HepG2 (cell line): ENCODE data around the gene MRPL30. TPM values are rescaled to one million over a fixed set of nuclear protein-coding genes. Genes with fewer than 3 reads are reported as not detected.

ENCODE experiments used
- ATF7-NPFF ChIP-seq: sonication (generic); formaldehyde crosslinking; IDR thresholded peaks from 2 replicates; pipeline ENCODE4 v1.8.1; 2023; ENCODE audit warnings: mild to moderate bottlenecking, low read depth, missing genetic modification reagents, moderate library complexity
- BRCA1 ChIP-seq: sonication (generic); formaldehyde crosslinking; IDR thresholded peaks from 2 replicates; pipeline ENCODE4 v1.4.0; 2020; ENCODE audit warnings: missing genetic modification reagents
- ISX ChIP-seq: sonication (generic); formaldehyde crosslinking; conservative IDR thresholded peaks from 2 replicates; pipeline ENCODE4 v1.5.0; 2020; ENCODE audit warnings: missing genetic modification reagents
- JARID2 ChIP-seq: sonication (generic); formaldehyde crosslinking; IDR thresholded peaks from 2 replicates; pipeline ENCODE4 v1.8.1; 2023; ENCODE audit warnings: missing genetic modification reagents, inconsistent platforms; ENCODE audit not compliant: insufficient replicate concordance
- KMT2A ChIP-seq: sonication (generic); formaldehyde crosslinking; IDR thresholded peaks from 2 replicates; pipeline ENCODE4 v1.4.0; 2020; ENCODE audit warnings: missing genetic modification reagents
- REPIN1 ChIP-seq: sonication (generic); formaldehyde crosslinking; IDR thresholded peaks from 2 replicates; pipeline ENCODE4 v1.8.0; 2022; ENCODE audit warnings: missing genetic modification reagents, low read depth, mild to moderate bottlenecking, borderline replicate concordance
- RFX3 ChIP-seq: IDR thresholded peaks from 2 replicates; pipeline ENCODE4 v1.6.1; 2016; ENCODE audit warnings: missing biosample characterization, missing genetic modification reagents
- SP1 ChIP-seq, 2 experiments: fragments of 450-650 bp in 1 of 2; sonication (generic) in 1 of 2; formaldehyde crosslinking in 1 of 2; IDR thresholded peaks; 2 replicates each; pipeline versions ENCODE4 v1.4.0 to v1.6.1; 2016 to 2020; ENCODE audit warnings: missing genetic modification reagents in 1 of 2
- ZEB1 ChIP-seq: IDR thresholded peaks from 2 replicates; pipeline ENCODE4 v1.6.1; 2012; ENCODE audit warnings: mild to moderate bottlenecking, low read depth, inconsistent platforms; ENCODE audit not compliant: insufficient replicate concordance
- ZNF263 ChIP-seq: sonication (generic); formaldehyde crosslinking; IDR thresholded peaks from 2 replicates; pipeline ENCODE4 v1.4.0; 2020; ENCODE audit warnings: missing genetic modification reagents
- ZNF3 ChIP-seq: IDR thresholded peaks from 2 replicates; pipeline ENCODE4 v1.7.0; 2017; ENCODE audit warnings: inconsistent platforms
- ZNF549 ChIP-seq: sonication (generic); formaldehyde crosslinking; IDR thresholded peaks from 2 replicates; pipeline ENCODE4 v1.5.0; 2020; ENCODE audit warnings: missing genetic modification reagents
- ZNF644 ChIP-seq: IDR thresholded peaks from 2 replicates; pipeline ENCODE4 v1.6.1; 2016; ENCODE audit warnings: low read depth
- ZNF879 ChIP-seq: sonication (generic); formaldehyde crosslinking; IDR thresholded peaks from 2 replicates; pipeline ENCODE4 v1.8.1; 2023; ENCODE audit warnings: missing genetic modification reagents
- polyA plus RNA-seq, 8 experiments: library from polyadenylated mRNA; depleted of rRNA in 3 of 8; stranded (reverse) in 7 of 8; unstranded in 1 of 8; fragments of >200 nt; fragmentation: Illumina TruSeq in 4 of 8; extraction: Trizol in 4 of 8; gene quantifications; 2 replicates each; pipeline versions ENCODE4 v1.2.1 to v1.2.3, GENCODE V29; 2011 to 2016; ENCODE audit warnings: low read depth in 4 of 8, missing spikeins in 1 of 8, mixed read lengths in 1 of 8; ENCODE audit not compliant: insufficient read depth in 1 of 8
- total RNA-seq, 5 experiments: library from RNA; depleted of rRNA; stranded (reverse); fragments of >200 nt; fragmentation: Illumina TruSeq; extraction: Trizol; gene quantifications; 2 replicates each; pipeline ENCODE4 v1.2.3, GENCODE V29; 2016; ENCODE audit warnings: low read depth in 1 of 5
- TF ChIP-seq, protein P1 (sequence below): IDR thresholded peaks from 2 replicates; pipeline ENCODE4 v1.4.0; 2020; ENCODE audit warnings: mild to moderate bottlenecking, missing genetic modification reagents
- TF ChIP-seq, protein P2 (sequence below): sonication (generic); formaldehyde crosslinking; IDR thresholded peaks from 2 replicates; pipeline ENCODE4 v1.5.0; 2020; ENCODE audit warnings: mild to moderate bottlenecking, missing genetic modification reagents
- TF ChIP-seq, protein P3 (sequence below): sonication (generic); formaldehyde crosslinking; IDR thresholded peaks from 2 replicates; pipeline ENCODE4 v1.8.1; 2023; ENCODE audit warnings: mild to moderate bottlenecking, missing genetic modification reagents
- TF ChIP-seq, protein P4 (sequence below): sonication (generic); formaldehyde crosslinking; IDR thresholded peaks from 2 replicates; pipeline ENCODE4 v1.4.0; 2020; ENCODE audit warnings: mild to moderate bottlenecking, missing genetic modification reagents

The MRPL30 gene
- total and polyA plus RNA-seq, 2 of the 13 experiments (the other 11 are each of a cell fraction or from before 2014, with no cell fraction given) = 30.2 to 75.3 TPM

DNA sequence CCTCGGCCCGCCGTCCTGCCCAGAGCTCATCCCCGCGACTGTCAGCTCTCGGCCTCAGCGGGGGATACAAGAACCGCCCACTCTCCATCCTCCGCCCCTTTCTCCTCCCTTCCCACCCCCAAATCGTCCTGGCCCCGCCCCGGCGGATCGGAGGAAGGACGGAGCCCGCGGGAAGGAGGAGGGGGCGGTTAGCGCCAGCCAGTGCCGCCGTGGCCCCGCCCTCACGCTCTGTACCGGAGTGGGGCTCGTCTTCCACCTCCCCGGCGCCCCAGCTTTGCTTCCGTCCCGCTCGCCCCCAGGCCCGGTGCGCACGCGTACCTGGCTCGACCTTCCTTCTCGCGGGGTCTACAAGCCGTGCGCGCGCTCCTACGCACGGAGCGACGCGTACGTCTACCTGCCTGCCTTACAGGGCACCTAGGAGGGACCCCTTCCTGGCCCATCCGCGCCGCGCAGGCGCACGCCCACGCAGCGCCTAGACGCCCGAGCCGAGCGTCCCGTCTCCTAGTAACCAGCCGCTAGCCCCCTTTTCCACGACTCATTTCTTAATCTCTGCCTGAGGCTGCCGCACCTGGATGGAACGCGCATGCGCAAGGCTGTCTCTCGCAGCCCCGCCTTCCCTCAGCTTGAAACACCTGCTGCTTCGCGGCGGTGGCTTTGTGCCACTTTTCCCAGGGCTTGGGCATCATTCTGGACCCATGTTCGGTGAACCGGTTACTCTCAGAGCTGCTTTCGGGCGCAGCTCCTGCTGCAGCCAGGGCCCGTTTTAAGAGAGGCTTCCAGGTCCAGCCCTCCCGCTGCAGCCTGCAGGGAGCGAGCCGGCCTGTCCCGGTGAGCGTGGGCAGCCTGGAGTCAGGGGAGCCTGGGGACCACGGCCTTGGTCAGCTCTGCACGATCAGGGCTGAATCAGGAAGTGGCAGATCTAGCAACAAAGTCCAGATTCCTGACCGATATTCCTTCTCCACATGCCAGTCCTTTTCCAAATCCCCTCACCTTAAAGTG, 39.6 kb upstream of the MRPL30 start, which contains the start of gene C2orf15 (continued):
- TF ChIP-seq, protein P1, sequence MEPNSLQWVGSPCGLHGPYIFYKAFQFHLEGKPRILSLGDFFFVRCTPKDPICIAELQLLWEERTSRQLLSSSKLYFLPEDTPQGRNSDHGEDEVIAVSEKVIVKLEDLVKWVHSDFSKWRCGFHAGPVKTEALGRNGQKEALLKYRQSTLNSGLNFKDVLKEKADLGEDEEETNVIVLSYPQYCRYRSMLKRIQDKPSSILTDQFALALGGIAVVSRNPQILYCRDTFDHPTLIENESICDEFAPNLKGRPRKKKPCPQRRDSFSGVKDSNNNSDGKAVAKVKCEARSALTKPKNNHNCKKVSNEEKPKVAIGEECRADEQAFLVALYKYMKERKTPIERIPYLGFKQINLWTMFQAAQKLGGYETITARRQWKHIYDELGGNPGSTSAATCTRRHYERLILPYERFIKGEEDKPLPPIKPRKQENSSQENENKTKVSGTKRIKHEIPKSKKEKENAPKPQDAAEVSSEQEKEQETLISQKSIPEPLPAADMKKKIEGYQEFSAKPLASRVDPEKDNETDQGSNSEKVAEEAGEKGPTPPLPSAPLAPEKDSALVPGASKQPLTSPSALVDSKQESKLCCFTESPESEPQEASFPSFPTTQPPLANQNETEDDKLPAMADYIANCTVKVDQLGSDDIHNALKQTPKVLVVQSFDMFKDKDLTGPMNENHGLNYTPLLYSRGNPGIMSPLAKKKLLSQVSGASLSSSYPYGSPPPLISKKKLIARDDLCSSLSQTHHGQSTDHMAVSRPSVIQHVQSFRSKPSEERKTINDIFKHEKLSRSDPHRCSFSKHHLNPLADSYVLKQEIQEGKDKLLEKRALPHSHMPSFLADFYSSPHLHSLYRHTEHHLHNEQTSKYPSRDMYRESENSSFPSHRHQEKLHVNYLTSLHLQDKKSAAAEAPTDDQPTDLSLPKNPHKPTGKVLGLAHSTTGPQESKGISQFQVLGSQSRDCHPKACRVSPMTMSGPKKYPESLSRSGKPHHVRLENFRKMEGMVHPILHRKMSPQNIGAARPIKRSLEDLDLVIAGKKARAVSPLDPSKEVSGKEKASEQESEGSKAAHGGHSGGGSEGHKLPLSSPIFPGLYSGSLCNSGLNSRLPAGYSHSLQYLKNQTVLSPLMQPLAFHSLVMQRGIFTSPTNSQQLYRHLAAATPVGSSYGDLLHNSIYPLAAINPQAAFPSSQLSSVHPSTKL = peak; percentile 53; the same call in 1 of the 2 replicates
- TF ChIP-seq JARID2 (CRISPR knock-in tag) (peak; percentile 13), RFX3 (CRISPR knock-in tag) (peak; percentile 96), REPIN1 (CRISPR knock-in tag) (peak; percentile 73), ISX (CRISPR knock-in tag) (0 out of 2 replicates have a peak, but pooled peaks have one; percentile 84), ZNF549 (CRISPR knock-in tag) (no peak), KMT2A (CRISPR knock-in tag) (peak; percentile 70), ZNF263 (CRISPR knock-in tag) (peak; percentile 52; the same call in 1 of the 2 replicates), ATF7-NPFF (CRISPR knock-in tag) (no peak; the same call in 1 of the 2 replicates), ZNF3 (CRISPR knock-in tag) (no peak), SP1 (IDR thresholded peaks at IDR 0.05) (no peak), SP1 (CRISPR knock-in tag; IDR thresholded peaks at IDR 0.05) (peak; percentile 84), ZEB1 (peak; percentile 99), BRCA1 (CRISPR knock-in tag) (peak; percentile 54; the same call in 1 of the 2 replicates), ZNF879 (CRISPR knock-in tag) (no peak), ZNF644 (CRISPR knock-in tag) (no peak)
- TF ChIP-seq, protein P2, sequence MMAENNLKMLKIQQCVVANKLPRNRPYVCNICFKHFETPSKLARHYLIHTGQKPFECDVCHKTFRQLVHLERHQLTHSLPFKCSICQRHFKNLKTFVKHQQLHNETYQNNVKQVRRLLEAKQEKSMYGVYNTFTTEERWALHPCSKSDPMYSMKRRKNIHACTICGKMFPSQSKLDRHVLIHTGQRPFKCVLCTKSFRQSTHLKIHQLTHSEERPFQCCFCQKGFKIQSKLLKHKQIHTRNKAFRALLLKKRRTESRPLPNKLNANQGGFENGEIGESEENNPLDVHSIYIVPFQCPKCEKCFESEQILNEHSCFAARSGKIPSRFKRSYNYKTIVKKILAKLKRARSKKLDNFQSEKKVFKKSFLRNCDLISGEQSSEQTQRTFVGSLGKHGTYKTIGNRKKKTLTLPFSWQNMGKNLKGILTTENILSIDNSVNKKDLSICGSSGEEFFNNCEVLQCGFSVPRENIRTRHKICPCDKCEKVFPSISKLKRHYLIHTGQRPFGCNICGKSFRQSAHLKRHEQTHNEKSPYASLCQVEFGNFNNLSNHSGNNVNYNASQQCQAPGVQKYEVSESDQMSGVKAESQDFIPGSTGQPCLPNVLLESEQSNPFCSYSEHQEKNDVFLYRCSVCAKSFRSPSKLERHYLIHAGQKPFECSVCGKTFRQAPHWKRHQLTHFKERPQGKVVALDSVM (CRISPR knock-in tag) = peak; percentile 75
- TF ChIP-seq, protein P3, sequence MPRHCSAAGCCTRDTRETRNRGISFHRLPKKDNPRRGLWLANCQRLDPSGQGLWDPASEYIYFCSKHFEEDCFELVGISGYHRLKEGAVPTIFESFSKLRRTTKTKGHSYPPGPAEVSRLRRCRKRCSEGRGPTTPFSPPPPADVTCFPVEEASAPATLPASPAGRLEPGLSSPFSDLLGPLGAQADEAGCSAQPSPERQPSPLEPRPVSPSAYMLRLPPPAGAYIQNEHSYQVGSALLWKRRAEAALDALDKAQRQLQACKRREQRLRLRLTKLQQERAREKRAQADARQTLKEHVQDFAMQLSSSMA (CRISPR knock-in tag) = peak; percentile 60; the same call in 1 of the 2 replicates
- TF ChIP-seq, protein P4, sequence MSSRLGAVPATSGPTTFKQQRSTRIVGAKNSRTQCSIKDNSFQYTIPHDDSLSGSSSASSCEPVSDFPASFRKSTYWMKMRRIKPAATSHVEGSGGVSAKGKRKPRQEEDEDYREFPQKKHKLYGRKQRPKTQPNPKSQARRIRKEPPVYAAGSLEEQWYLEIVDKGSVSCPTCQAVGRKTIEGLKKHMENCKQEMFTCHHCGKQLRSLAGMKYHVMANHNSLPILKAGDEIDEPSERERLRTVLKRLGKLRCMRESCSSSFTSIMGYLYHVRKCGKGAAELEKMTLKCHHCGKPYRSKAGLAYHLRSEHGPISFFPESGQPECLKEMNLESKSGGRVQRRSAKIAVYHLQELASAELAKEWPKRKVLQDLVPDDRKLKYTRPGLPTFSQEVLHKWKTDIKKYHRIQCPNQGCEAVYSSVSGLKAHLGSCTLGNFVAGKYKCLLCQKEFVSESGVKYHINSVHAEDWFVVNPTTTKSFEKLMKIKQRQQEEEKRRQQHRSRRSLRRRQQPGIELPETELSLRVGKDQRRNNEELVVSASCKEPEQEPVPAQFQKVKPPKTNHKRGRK = no peak
